MM.1S (cell line): Measurements from ENCODE around the gene LPIN2.
"Not testable (repeated sequence)": the region's sequence is repeated elsewhere in the genome, so short reads cannot be mapped to it uniquely, and the experiment has no call there.

ENCODE experiments used
- DNase-seq: peaks from one replicate; pipeline ENCODE4 v3.0.0-alpha.2; 2015
- H2AFZ ChIP-seq: fragments of 300-600 bp; sonication (generic); 2 replicates; pipeline ENCODE4 v1.6.0; 2016; ENCODE audit warnings: antibody characterized with exemption, low read length
- H3F3A ChIP-seq: fragments of 300-600 bp; sonication (generic); 2 replicates; pipeline ENCODE4 v1.6.1; 2016; ENCODE audit warnings: mild to moderate bottlenecking, antibody characterized with exemption, low read length, moderate library complexity, mixed read lengths; ENCODE audit not compliant: insufficient read depth
- H3K27ac ChIP-seq: fragments of 300-600 bp; sonication (generic); 2 replicates; pipeline ENCODE4 v1.5.1; 2016; ENCODE audit warnings: mild to moderate bottlenecking, low read length
- H3K27me3 ChIP-seq: fragments of 300-600 bp; sonication (generic); replicated peaks from 2 replicates; pipeline ENCODE4 v1.6.0; 2016; ENCODE audit warnings: low read length; ENCODE audit not compliant: insufficient read depth
- H3K36me3 ChIP-seq: fragments of 300-600 bp; sonication (generic); replicated peaks from 2 replicates; pipeline ENCODE4 v1.6.1; 2016; ENCODE audit warnings: mild to moderate bottlenecking, low read length, mixed read lengths; ENCODE audit not compliant: insufficient read depth
- H3K4me1 ChIP-seq: fragments of 300-600 bp; sonication (generic); 2 replicates; pipeline ENCODE4 v1.6.1; 2016; ENCODE audit warnings: low read length, mixed read lengths
- H3K4me2 ChIP-seq: fragments of 300-600 bp; sonication (generic); 2 replicates; pipeline ENCODE4 v1.6.0; 2016; ENCODE audit warnings: low read depth, low read length
- H3K4me3 ChIP-seq: fragments of 300-600 bp; sonication (generic); 2 replicates; pipeline ENCODE4 v1.5.1; 2016; ENCODE audit warnings: low read length, mixed read lengths
- H3K79me2 ChIP-seq: fragments of 300-600 bp; sonication (generic); 2 replicates; pipeline ENCODE4 v1.6.1; 2016; ENCODE audit warnings: mixed run types, low read length, mixed read lengths
- H3K9ac ChIP-seq: fragments of 300-600 bp; sonication (generic); 2 replicates; pipeline ENCODE4 v1.6.1; 2016; ENCODE audit warnings: low read length, mixed read lengths
- H3K9me2 ChIP-seq: fragments of 300-600 bp; sonication (generic); replicated peaks from 2 replicates; pipeline ENCODE4 v1.6.1; 2016; ENCODE audit warnings: mild to moderate bottlenecking, low read length, mixed read lengths; ENCODE audit not compliant: insufficient read depth
- H3K9me3 ChIP-seq: fragments of 300-600 bp; sonication (generic); replicated peaks from 2 replicates; pipeline ENCODE4 v1.6.1; 2016; ENCODE audit warnings: mild to moderate bottlenecking, low read length, mixed read lengths; ENCODE audit not compliant: insufficient read depth
- H4K20me1 ChIP-seq: fragments of 300-600 bp; sonication (generic); 2 replicates; pipeline ENCODE4 v1.6.1; 2016; ENCODE audit warnings: mild to moderate bottlenecking, low read length, moderate library complexity, mixed read lengths; ENCODE audit not compliant: insufficient read depth
- EZH2 ChIP-seq: fragments of 300-600 bp; sonication (generic); optimal IDR thresholded peaks from 2 replicates; pipeline ENCODE3; 2017; ENCODE audit warnings: low read depth, mild to moderate bottlenecking, antibody characterized with exemption, low read length, mixed read lengths
- EZH2phosphoT487 ChIP-seq: fragments of 300-600 bp; sonication (generic); IDR thresholded peaks from 2 replicates; pipeline ENCODE4 v1.6.1; 2018; ENCODE audit warnings: antibody characterized with exemption, low read length
- TF ChIP-seq, protein P1 (sequence below): fragments of 300-600 bp; sonication (generic); IDR thresholded peaks from 2 replicates; pipeline ENCODE4 v1.5.1; 2016; ENCODE audit warnings: antibody characterized with exemption, low read length, mixed read lengths

LPIN2 gene

GRCh38 chr18:3053081-3053480 is 40.1 kb upstream of the LPIN2 start:
- DNase-seq, result no peak
- Histone ChIP-seq H3K4me3 (no peak overlapping the region), H3K9ac (no peak overlapping the region), H3K4me1 (no peaks in the 10 kb centered on the region), H4K20me1 (no peaks in the 10 kb centered on the region), H3K9me3 (no peaks in the 10 kb centered on the region), H3K9me2 (no peaks in the 10 kb centered on the region), H2AFZ (no peak overlapping the region), H3K4me2 (no peak overlapping the region), H3K27me3 (no peaks in the 10 kb centered on the region), H3K36me3 (no peaks in the 10 kb centered on the region), H3F3A (no peaks in the 10 kb centered on the region), H3K27ac (no peak overlapping the region), H3K79me2 (no peaks in the 10 kb centered on the region)
- TF ChIP-seq EZH2phosphoT487, result no peak
- no peak for TF ChIP-seq EZH2
- TF ChIP-seq, protein P1, sequence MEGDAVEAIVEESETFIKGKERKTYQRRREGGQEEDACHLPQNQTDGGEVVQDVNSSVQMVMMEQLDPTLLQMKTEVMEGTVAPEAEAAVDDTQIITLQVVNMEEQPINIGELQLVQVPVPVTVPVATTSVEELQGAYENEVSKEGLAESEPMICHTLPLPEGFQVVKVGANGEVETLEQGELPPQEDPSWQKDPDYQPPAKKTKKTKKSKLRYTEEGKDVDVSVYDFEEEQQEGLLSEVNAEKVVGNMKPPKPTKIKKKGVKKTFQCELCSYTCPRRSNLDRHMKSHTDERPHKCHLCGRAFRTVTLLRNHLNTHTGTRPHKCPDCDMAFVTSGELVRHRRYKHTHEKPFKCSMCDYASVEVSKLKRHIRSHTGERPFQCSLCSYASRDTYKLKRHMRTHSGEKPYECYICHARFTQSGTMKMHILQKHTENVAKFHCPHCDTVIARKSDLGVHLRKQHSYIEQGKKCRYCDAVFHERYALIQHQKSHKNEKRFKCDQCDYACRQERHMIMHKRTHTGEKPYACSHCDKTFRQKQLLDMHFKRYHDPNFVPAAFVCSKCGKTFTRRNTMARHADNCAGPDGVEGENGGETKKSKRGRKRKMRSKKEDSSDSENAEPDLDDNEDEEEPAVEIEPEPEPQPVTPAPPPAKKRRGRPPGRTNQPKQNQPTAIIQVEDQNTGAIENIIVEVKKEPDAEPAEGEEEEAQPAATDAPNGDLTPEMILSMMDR, result no peak

DNA sequence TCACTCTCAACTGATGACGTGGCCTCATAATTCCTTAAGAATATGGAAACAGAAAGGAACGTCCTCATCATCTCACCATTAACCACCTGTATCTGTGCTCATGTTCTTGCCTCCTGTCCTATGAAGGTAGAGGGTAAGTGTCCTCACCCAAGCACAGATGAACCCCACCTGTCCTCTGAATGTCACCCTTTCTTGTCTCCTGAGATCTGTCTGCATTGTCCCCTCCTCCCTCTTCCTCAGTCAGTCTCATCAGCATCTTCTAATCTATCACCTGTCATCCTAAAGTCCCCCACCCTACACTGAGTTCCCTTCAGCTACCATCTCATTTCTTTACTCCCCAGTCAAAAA is 39.4 kb upstream of the LPIN2 start:
- H2AFZ ChIP-seq, result no peak overlapping the region
- no peaks in the 10 kb centered on the region for H3K9me3 ChIP-seq

GRCh38 chr18:3051718-3052410 is 38.9 kb upstream of the LPIN2 start:
- H3K9ac ChIP-seq, result no peak overlapping the region
- H3K79me2 ChIP-seq, result no peaks in the 10 kb centered on the region
- H3F3A ChIP-seq, result no peaks in the 10 kb centered on the region
- no peaks in the 10 kb centered on the region for H3K36me3 ChIP-seq
- no peak overlapping the region for H3K4me2 ChIP-seq
- no peak overlapping the region for H2AFZ ChIP-seq
- H3K4me1 ChIP-seq, result no peaks in the 10 kb centered on the region
- H3K9me2 ChIP-seq, result no peaks in the 10 kb centered on the region
- no peaks in the 10 kb centered on the region for H3K9me3 ChIP-seq
- no peak for DNase-seq
- no peaks in the 10 kb centered on the region for H4K20me1 ChIP-seq
- no peak for TF ChIP-seq EZH2phosphoT487
- TF ChIP-seq, protein P1, result no peak
- no peak for TF ChIP-seq EZH2
- no peaks in the 10 kb centered on the region for H3K27me3 ChIP-seq
- H3K27ac ChIP-seq, result no peak overlapping the region
- no peak overlapping the region for H3K4me3 ChIP-seq

More for the DNA sequence above, 39.4 kb upstream of the LPIN2 start:
- no peaks in the 10 kb centered on the region for H3K36me3 ChIP-seq
- no peaks in the 10 kb centered on the region for H3K79me2 ChIP-seq
- H4K20me1 ChIP-seq, result no peaks in the 10 kb centered on the region
- no peak overlapping the region for H3K27ac ChIP-seq
- H3K27me3 ChIP-seq, result no peaks in the 10 kb centered on the region
- H3F3A ChIP-seq, result no peaks in the 10 kb centered on the region
- TF ChIP-seq EZH2phosphoT487 (no peak), EZH2 (no peak)
- TF ChIP-seq, protein P1, result no peak
- H3K9me2 ChIP-seq, result no peaks in the 10 kb centered on the region
- H3K4me1 ChIP-seq, result no peaks in the 10 kb centered on the region
- no peak overlapping the region for H3K4me3 ChIP-seq
- H3K9ac ChIP-seq, result no peak overlapping the region
- no peak overlapping the region for H3K4me2 ChIP-seq
- no peak for DNase-seq

DNA sequence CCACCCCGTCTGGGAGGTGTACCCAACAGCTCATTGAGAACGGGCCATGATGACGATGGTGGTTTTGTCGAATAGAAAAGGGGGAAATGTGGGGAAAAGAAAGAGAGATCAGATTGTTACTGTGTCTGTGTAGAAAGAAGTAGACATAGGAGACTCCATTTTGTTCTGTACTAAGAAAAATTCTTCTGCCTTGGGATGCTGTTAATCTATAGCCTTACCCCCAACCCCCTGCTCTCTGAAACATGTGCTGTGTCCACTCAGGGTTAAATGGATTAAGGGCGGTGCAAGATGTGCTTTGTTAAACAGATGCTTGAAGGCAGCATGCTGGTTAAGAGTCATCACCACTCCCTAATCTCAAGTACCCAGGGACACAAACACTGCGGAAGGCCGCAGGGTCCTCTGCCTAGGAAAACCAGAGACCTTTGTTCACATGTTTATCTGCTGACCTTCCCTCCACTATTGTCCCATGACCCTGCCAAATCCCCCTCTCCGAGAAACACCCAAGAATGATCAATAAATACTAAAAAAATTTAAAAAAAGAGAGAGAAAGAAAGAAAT is 37.0 kb upstream of the LPIN2 start:
- not testable (repeated sequence) for H3F3A ChIP-seq, H3K9me2 ChIP-seq, H2AFZ ChIP-seq, H3K27ac ChIP-seq, H3K9me3 ChIP-seq, H4K20me1 ChIP-seq, DNase-seq, H3K4me1 ChIP-seq, H3K4me3 ChIP-seq, H3K79me2 ChIP-seq, H3K36me3 ChIP-seq, H3K27me3 ChIP-seq, H3K4me2 ChIP-seq, H3K9ac ChIP-seq
